IPS-11a (cell line): Measurements from ENCODE around the gene PCARE.
"Not testable (repeated sequence)": the region's sequence is repeated elsewhere in the genome, so short reads cannot be mapped to it uniquely, and the experiment has no call there.

ENCODE experiments used
- H3K4me3 ChIP-seq: one replicate; pipeline ENCODE4 v1.5.1; 2013; ENCODE audit warnings: low read depth, low read length, control low read depth

PCARE gene

GRCh38 chr2:29074411-29074810 lies at the start of gene PCARE:
PCARE (minus strand) TSS chr2:29074523; CDS start chr2:29074261, 262 bp downstream.
- no peak within 1 kb of the TSS for H3K4me3 ChIP-seq

GRCh38 chr2:29123617-29124349 lies 49.5 kb upstream of the PCARE start:
- no peak overlapping the region for H3K4me3 ChIP-seq

- no peak overlapping the region for H3K4me3 ChIP-seq
These were observed 46.5 kb upstream of the PCARE start for GRCh38 chr2:29120846-29121245.

DNA sequence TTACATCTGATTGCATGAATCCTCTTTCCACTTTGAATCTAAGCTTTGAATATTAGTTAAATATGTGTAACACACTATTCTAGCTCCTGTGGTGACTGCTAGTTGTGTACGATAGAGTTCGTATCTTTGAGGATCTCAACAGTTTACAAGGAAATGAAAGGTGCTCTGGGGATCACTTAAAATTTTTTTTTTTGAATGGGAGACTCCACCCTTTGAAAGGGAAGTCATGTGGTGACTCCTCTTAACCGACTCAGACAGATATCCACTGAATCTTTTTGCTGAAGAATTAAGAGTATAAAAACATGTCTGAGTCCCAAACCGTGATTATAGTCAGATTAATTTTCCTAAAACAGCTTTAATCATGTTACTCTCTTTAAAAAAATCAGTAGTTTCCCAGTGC lies 44.9 kb upstream of the PCARE start:
- H3K4me3 ChIP-seq: no peak overlapping the region

- H3K4me3 ChIP-seq: no peak overlapping the region
These were observed 43.4 kb upstream of the PCARE start for GRCh38 chr2:29117636-29118303.

DNA sequence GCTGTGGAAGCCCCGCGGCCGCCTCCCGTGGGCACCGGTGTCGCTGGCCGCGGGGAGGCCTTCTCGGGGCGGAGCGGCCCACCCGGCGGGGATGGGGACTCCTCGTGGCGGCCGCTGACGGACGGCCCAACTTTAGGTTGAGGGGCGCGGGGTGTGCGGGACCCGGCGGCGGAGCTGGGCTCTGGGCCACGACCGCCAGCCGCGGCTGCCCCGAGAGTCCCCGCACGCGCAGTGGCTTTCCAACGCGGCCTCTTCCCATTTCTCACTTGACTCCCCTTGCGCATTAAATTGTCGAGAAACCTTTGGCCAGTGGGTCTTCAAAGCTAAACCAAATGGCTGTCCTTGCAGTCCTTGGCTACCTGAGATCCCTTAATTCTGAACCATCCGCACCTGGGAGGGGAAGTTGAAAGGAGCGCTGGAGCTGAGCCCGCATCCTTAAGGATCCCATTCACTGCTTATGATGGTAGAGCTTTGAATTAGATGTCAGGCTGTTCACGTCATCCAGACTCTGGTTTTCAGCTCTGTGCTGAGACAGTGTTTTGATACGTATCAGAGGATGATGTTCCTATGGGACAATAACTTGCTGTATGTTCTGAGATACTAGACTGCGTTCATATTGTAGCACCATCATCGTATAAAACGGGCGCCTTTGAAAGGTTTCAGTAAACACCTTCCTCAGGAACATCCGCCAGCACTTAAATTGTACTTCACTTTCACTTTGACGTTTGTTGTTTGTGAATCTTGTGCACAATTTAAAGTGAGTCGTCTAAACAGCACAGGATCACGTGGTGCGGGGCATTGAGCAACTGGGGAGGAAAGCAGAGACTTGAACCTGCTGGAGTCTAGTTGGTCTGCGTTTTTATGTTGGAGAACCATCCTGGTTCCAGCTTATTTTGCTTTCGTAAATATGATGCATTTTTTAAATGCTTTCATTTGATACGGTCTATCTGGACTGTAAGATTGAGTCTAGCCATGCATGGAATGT lies 41.8 kb upstream of the PCARE start:
- peak overlapping the region; percentile 29 for H3K4me3 ChIP-seq

- peak within 1 kb of the TSS; percentile 29 for H3K4me3 ChIP-seq
These were observed 40.8 kb upstream of the PCARE start, which contains the start of gene CLIP4 for GRCh38 chr2:29114946-29115609. CLIP4 (plus strand) TSS chr2:29115415; CDS start chr2:29121389, 5,974 bp downstream.

GRCh38 chr2:29114586-29114945 lies 40.2 kb upstream of the PCARE start:
- H3K4me3 ChIP-seq: no peak overlapping the region

GRCh38 chr2:29113891-29114321 lies 39.6 kb upstream of the PCARE start:
- no peak overlapping the region for H3K4me3 ChIP-seq

GRCh38 chr2:29113027-29113686 lies 38.8 kb upstream of the PCARE start:
- no peak overlapping the region for H3K4me3 ChIP-seq

GRCh38 chr2:29112379-29112778 lies 38.1 kb upstream of the PCARE start:
- H3K4me3 ChIP-seq: no peak overlapping the region

DNA sequence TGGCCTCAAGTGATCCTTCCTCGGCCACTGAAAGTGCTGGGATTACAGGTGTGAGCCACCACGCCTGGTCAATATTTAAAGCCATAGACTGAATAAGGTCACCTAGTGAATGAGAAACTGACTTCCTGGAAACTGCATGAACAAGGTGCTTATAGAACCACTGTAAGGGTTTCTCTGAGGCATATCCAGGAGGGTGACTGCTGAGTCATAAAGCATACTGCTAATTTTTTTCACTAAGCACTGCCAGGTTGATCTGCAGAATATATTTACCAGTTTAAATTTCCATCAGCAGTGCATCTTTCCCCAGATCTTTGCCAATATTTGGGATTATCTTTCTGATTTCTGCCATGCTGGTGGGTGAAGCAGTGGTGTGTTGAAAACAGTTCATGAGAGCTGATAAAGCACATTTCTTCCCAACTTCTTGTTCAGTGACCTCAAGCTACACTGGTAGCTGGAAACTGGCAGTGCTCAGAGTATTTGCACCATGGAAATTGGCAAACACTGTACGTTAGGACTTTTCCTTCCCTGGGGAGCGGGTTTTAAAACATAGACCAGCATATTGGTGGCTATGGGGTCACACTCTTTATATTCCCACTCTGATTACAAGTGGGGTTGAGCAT lies 36.7 kb upstream of the PCARE start:
- no peak overlapping the region for H3K4me3 ChIP-seq

DNA sequence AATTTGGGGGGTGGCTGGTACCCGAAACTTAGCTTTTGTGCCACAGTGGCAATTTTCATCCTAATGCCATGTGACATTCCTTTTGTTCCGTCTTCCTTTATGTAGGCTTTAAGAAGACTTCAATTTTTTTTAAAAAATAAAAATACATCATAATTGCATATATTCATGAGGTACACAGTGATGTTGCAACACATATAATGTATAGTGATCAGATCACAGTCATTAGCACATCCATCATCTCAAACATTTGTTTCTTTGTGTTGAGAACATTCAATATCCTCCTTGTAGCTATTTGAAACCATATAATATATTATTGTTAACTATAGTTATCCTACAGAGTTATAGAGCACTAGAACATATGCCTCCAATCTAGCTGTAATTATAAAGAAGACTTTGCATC lies 34.9 kb upstream of the PCARE start:
- H3K4me3 ChIP-seq: no peak overlapping the region

GRCh38 chr2:29108225-29108624 lies 33.9 kb upstream of the PCARE start:
- no peak overlapping the region for H3K4me3 ChIP-seq

- H3K4me3 ChIP-seq: not testable (repeated sequence)
These were observed 33.2 kb upstream of the PCARE start for GRCh38 chr2:29107547-29107946.

- no peak overlapping the region for H3K4me3 ChIP-seq
These were observed 32.7 kb upstream of the PCARE start for GRCh38 chr2:29106980-29107388.

- no peak overlapping the region for H3K4me3 ChIP-seq
These were observed 31.9 kb upstream of the PCARE start for GRCh38 chr2:29106256-29106655.

DNA sequence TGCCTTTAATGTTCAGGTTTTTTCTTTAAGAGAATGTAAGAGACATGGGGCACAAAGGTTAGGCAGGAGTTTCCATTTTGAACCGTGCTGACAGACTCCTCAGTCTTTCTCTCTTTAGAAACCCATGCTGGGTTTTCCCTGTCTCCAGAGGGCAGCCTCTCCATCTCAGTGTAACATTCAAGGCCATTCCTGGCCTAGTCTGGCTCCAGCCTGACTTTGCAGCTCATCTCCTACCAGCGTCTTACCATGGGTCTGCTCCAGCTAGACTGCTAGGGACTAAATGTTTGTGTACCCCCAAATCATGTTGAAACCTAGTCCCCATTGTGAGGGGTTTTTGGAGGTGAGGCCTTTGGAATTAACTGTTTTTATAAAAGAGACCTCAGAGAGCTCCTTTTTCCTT lies 31.1 kb upstream of the PCARE start:
- H3K4me3 ChIP-seq: no peak overlapping the region

DNA sequence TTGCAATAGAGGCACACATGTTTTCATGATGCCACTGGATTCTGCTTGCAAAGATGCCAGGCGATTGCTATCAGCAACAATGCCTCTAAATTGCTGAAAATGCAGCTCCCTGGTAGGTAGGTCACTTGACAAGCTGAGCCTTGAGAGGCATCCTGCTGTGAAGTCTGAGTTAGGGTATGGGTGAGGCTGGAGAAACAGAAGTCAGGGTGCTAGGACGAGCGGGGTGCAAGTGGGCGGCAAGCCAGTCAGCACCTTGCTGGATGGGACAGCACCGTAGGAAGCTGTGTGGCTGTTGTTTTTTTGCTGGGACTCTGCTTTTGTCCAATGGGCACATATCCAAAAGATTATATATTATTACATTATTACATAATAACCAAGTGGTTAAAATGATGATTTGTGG lies 30.4 kb upstream of the PCARE start:
- H3K4me3 ChIP-seq: no peak overlapping the region

GRCh38 chr2:29100564-29100963 lies 26.2 kb upstream of the PCARE start:
- no peak overlapping the region for H3K4me3 ChIP-seq
